SH-SY5Y (cell line): ENCODE data around the gene MEF2A.

Source experiments
- GATA2 ChIP-seq: IDR thresholded peaks from 2 replicates; pipeline ENCODE4 v1.6.1; 2011; ENCODE audit warnings: mild to moderate bottlenecking, low read depth, low read length
- GATA3 ChIP-seq: IDR thresholded peaks from 2 replicates; pipeline ENCODE4 v1.6.1; 2011; ENCODE audit warnings: low read depth, mild to moderate bottlenecking, low read length, moderate library complexity

GRCh38 chr15:99735868-99736267, 170.1 kb downstream of the MEF2A start:
- TF ChIP-seq GATA2: no peak
- TF ChIP-seq GATA3: no peak
